AG04449 (cell line): ENCODE data around the gene CDC42BPA.

Experiments used
- CTCF ChIA-PET: fragments of 350-600 bp; formaldehyde crosslinking; extraction: SDS; loops from one replicate; lab custom pipeline; 2021; ENCODE audit warnings: antibody characterized with exemption; lab: Yijun Ruan, JAX
- POLR2A ChIA-PET: fragments of 400-600, 350-600 bp; formaldehyde crosslinking; extraction: SDS; loops from one replicate; lab custom pipeline; 2020; ENCODE audit warnings: antibody characterized with exemption, inconsistent platforms; lab: Yijun Ruan, JAX
- DNase-seq: peaks from one replicate; pipeline ENCODE4 v3.0.0-alpha.2; 2010; ENCODE audit warnings: low read depth, low spot score
- H3K4me3 ChIP-seq: 2 replicates; pipeline ENCODE4 v1.5.1; 2011; ENCODE audit warnings: low read depth, mild to moderate bottlenecking, control low read depth, low read length
- TF ChIP-seq, protein P1 (sequence below): IDR thresholded peaks from one replicate; pipeline ENCODE4 v1.5.1; 2011; ENCODE audit warnings: mild to moderate bottlenecking, moderate library complexity, low read length, control low read depth, inconsistent platforms; ENCODE audit not compliant: insufficient read depth; ENCODE audit errors: missing control alignments

Gene CDC42BPA

DNA sequence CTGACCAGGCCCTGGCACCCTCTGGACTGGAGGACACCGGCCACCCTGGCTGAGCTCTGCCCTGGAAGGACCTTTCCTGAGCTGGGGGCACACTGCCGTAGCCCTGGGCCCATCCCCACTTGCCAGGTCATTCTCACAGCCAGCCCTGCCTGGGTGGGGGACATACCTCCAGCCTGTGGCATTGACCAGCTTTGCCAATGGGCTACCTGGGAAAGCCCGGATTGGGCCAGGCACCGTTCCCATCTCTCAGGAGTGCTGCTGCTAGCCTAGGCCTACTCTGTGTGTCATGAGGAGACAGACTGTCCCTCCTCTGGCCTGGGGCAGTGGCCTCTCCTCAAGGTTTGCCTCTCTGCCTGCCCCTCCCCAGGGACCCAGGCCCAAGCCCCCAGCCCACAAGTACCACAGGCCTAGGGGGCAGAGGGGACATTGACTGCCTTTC lies 338.2 kb downstream of the CDC42BPA start:
- POLR2A ChIA-PET: no interaction called here
- CTCF ChIA-PET: no interaction called here
- no peak overlapping the region for H3K4me3 ChIP-seq
- DNase-seq: no peak
- TF ChIP-seq, protein P1, sequence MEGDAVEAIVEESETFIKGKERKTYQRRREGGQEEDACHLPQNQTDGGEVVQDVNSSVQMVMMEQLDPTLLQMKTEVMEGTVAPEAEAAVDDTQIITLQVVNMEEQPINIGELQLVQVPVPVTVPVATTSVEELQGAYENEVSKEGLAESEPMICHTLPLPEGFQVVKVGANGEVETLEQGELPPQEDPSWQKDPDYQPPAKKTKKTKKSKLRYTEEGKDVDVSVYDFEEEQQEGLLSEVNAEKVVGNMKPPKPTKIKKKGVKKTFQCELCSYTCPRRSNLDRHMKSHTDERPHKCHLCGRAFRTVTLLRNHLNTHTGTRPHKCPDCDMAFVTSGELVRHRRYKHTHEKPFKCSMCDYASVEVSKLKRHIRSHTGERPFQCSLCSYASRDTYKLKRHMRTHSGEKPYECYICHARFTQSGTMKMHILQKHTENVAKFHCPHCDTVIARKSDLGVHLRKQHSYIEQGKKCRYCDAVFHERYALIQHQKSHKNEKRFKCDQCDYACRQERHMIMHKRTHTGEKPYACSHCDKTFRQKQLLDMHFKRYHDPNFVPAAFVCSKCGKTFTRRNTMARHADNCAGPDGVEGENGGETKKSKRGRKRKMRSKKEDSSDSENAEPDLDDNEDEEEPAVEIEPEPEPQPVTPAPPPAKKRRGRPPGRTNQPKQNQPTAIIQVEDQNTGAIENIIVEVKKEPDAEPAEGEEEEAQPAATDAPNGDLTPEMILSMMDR: no peak

- no peak for DNase-seq
- CTCF ChIA-PET: no interaction called here
- no peak overlapping the region for H3K4me3 ChIP-seq
- POLR2A ChIA-PET: no interaction called here
- TF ChIP-seq, protein P1: no peak
Observed at GRCh38 chr1:226979517-226980121, 338.7 kb downstream of the CDC42BPA start.

DNA sequence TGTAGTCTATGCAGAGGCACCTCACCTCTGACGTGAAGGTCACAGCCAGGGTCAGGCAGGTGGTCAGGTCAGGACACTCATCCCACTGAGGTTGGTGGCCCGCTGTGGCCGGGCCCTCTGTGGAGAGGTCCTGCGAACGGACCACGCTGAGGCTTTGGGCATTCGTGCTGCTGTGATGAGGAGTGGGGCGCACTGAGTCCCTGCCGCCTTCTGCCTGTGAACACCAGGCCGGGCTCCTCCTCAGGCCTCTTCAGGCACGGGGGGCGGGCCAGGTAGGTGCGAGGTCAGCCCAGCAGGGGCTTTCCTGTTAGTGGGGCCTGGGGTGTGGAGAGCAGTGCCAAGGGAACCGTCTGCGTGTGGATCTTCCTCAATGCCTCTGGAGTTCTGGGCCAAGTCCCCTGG lies 339.2 kb downstream of the CDC42BPA start:
- no peak for DNase-seq
- ChIA-PET CTCF (no interaction called here), POLR2A (no interaction called here)
- H3K4me3 ChIP-seq: no peak overlapping the region
- TF ChIP-seq, protein P1: no peak

- ChIA-PET CTCF (no interaction called here), POLR2A (no interaction called here)
Observed at GRCh38 chr1:226978432-226979114, 339.7 kb downstream of the CDC42BPA start.

GRCh38 chr1:226977643-226978431 lies 340.5 kb downstream of the CDC42BPA start:
- TF ChIP-seq, protein P1: no peak
- no peak for DNase-seq
- CTCF ChIA-PET: no interaction called here
- H3K4me3 ChIP-seq: no peak overlapping the region
- POLR2A ChIA-PET: no interaction called here

More at GRCh38 chr1:226978432-226979114, 339.7 kb downstream of the CDC42BPA start:
- no peak for DNase-seq
- TF ChIP-seq, protein P1: no peak
- H3K4me3 ChIP-seq: no peak overlapping the region
